Left colon (tissue), 2 donors: ENCODE data around the gene ADAP1. TPM values are rescaled to one million over a fixed set of nuclear protein-coding genes. Genes with fewer than 3 reads are reported as not detected.
"Not testable (repeated sequence)": the region's sequence is repeated elsewhere in the genome, so short reads cannot be mapped to it uniquely, and the experiment has no call there.

Experiments used
- ATAC-seq: fragments of 200-7000 bp; cut with Tn5 transposase; one replicate; pipeline ENCODE4 v1.9.1; 2020; ENCODE audit warnings: mild to moderate bottlenecking, moderate library complexity
- DNase-seq, 2 donors: peaks; one replicate each; pipeline ENCODE4 v3.0.0-alpha.2; 2020
- intact Hi-C, 2 donors: fragments of 100-400 bp; cut with DNase I in 1 of 2; cut with micrococcal nuclease in 1 of 2; formaldehyde crosslinking; loops; one replicate each; pipeline versions ENCODE4 v1.11.2 to v1.14.0; 2022; cut with DNase I, micrococcal nuclease
- total RNA-seq, 2 donors: library from RNA; stranded (reverse); fragmentation: NEBNext Ultra II Directional; extraction: Animal tissue kit (Norgen Biotek cat#: 25700); gene quantifications; one replicate each; pipeline ENCODE4 v1.2.1, GENCODE V29; 2021
- donor health status: DM: no; HTN: no; CAD: no.
- donor health status: DM: yes; HTN: yes; CAD: no.

ADAP1 gene
- total RNA-seq, 2 donors from 2014 or later = 147 to 166 TPM

DNA sequence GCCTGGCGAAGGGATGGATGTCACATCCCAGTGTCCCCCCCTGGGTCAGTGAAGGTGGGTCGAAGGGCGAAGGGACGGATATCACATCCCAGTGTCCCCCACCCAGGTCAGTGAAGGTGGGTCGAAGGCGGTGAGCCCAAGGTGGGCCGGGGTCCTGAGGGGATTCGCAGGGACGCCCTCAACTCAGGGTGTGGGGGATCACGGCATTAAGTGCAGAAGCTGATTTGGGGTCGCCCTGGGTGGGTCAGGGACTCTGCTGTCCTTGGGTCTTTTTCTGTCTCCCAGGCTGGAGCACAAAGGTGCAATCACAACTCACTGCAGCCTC, 21.9 kb downstream of the ADAP1 start:
- ATAC-seq = no peak
- intact Hi-C loops = no loop called here
- DNase-seq = peak; percentile 3 to 18

DNA sequence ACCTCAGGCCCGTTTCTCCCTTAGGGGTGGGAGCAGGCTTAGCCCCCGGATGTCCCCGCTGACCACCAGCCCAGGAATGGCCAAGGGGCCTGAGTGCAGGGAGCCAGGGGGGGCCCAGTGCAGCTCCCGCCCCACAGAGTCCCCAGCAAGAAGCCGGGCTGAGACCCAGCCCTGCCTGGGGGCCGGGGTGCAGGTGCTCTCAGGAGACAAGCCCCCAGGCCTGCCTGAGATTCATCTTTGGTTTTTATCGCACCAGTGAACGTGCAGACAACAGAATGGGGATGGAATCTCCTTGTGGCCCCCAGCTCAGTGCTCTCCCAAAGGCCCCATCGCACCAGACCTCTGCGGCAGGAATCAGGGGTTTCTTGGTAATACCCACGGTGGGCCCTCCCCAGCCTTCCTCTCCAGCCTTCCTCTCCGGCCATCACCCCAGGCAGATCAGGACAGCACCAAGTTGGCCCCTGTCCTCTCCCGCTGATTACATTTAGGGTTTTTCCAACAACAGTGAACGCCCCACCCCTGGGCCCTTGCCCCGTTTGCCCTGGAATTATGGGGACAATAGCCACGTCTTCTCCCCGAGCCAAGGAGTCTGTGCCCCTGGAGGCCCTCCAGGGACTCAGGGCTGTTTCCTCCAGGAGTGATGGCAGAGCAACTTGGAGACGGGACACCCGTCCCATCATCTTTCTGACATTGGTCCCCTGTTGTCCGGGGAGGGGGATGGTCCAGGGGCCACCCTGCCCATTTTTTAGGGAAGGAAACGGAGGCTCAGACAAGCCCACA, 22.4 kb downstream of the ADAP1 start:
- intact Hi-C loops = no loop called here
- no peak for ATAC-seq
- peak; percentile 3 to 21 for DNase-seq

DNA sequence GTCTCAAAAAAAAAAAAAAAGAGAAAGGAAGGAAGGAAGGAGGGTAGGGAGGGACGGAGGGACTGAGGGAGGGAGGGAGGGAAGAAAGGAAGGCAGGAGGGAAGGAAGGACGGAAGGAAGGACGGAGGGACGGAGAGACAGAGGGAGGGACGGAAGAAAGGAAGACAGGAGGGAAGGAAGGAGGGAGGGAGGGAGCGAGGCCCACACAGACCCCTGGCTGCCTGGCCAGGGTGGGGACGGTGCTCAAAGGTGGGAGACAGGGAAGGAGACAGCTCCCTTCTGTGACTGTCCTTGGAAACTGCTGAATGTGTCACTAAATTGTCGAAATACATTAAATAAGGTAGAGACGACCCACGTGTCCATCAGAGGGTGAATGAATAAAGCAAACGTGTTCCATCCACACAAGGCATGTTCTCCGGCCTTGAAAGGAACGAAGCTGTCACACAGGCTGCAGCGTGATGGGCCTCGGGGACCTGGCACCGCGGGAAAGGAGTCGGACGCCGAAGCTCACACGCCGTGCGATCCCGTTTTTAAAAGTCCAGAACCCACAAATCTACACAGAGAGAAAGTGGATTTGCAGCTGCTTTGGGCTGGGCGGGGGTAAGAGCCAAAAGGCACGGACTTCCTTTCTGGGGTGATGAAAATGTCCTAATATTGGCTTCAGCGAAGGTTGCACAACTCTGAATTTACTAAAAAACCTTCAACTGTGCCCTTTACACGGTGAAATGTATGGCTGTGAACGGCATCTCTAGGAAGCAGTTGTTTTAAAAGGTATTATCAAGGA, 23.3 kb downstream of the ADAP1 start:
- ATAC-seq (no peak), DNase-seq (peak; percentile 2 to 17)
- intact Hi-C loops = no loop called here

DNA sequence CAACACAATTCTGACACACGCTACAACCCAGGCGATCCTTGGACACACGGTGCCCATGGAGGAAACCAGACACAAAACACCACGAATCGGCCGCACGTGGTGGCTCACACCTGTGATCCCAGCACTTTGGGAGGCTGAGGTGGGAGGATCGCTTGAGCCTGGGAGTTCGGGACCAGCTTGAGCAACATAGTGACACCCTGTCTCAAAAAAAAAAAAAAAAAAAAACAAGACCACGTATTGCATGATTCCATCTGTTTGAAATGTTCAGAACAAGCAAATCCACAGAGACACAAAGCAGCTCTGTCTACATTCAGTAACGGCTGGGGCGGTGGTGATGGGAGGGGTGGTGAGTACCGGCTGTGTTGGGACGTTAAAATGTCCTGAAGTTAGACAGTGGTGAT, 25.2 kb downstream of the ADAP1 start:
- ATAC-seq (no peak), DNase-seq (peak in 1 of 2 donors; percentile 24)

DNA sequence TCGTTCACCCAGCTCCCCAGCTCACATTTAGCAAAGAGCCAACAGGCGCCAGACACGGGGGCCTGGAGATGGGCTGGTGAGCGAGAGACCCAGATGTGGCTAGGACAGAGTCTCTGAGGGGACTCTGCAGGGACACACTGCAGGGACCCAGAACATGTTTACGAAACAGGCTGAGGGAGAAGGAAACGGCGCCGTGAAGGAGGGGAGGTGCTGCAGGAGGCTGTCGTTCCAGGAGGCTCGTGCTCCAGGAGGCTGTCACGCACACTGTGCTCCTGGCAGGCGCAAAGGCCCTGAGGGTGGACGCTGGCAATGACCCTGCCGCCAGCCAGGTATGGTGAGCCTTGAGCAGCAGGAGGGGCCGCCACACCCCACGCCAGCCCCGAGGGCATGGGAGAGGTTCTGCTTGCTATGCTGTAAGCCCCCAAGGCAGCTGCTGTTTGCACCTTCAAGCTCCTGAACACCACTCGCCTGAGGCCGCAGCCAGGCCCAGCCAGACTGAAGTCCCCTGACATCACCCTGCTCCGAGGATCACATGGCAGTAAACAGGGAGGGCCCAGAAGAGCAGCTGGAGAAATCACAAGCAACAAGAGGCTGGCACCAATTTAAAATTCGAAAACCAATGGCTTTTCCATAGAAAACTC, 27.3 kb downstream of the ADAP1 start:
- DNase-seq (peak; percentile 61 to 69), ATAC-seq (peak; percentile 26)
- intact Hi-C loops = no loop called here

More for the DNA sequence above, 25.2 kb downstream of the ADAP1 start:
- intact Hi-C loops = no loop called here

DNA sequence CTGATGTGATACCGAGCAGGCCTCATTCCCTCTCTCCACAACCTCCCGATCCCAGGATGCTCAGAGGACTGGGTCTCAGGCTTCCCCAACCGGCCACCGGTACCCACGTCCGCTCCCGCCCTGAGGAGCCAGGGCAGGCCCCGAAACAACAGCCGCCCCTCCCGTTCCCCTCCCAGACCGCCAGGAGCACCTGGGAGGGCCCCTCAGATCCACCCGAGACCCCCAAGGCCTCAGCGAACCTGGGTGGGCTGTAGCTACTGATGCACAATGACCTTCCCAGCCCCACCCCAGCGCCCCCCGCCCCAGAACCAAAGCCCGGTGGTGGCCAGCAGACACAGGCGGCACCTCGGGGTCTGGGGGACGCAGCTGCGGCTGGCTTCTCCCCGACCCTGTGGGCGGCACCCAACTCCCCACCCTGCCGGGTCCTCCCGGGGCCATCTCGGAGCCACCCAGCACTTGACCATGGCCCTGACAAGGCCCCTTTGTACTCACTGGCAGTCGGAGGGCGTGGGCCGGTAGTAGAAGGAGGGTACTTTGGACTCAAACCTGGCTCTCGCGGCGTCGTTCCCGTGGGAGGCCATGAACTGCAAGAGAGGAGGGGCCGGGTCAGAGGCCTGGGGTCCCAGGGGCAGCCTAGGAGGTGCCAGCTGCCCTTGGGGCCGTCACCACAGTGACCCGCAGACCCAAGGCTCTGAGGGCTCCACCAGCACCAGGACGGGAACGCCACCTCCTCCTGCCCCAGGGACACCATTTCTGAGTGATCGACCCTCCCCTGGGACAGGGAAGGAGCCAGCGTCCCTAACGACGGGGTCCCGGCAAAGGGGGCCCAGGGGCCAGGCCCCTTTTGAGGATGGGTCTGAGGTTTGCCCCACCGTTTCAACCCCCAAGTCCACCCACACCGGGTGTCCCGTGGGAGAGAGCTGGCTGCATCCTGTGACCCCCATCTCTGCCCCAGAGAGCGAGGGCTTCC, 28.1 kb downstream of the ADAP1 start:
- DNase-seq = peak; percentile 88 to 94
- peak; percentile 72 for ATAC-seq
- intact Hi-C loops = no loop called here

DNA sequence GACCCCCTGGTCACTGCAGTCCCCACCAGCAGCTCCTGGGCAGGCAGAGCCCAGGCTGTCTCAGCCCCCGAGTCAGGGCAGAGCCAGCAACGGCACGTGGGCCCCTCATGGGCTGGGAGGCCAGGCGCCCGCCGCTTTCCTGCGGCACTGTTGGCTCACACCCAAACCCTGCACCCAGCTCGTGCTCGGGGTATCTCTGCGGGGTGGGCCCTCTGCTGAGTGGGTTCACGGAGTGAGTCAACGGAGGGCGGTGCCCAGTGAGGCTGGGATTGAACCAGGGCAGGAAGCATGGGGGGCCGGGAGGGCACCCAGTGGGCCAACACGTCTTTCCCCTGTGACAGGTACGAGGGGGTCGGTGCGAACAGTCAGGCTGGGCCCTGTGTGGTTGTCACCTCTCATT, 28.9 kb downstream of the ADAP1 start:
- intact Hi-C loops = no loop called here
- DNase-seq = peak; percentile 80 to 89
- ATAC-seq = peak; percentile 26

DNA sequence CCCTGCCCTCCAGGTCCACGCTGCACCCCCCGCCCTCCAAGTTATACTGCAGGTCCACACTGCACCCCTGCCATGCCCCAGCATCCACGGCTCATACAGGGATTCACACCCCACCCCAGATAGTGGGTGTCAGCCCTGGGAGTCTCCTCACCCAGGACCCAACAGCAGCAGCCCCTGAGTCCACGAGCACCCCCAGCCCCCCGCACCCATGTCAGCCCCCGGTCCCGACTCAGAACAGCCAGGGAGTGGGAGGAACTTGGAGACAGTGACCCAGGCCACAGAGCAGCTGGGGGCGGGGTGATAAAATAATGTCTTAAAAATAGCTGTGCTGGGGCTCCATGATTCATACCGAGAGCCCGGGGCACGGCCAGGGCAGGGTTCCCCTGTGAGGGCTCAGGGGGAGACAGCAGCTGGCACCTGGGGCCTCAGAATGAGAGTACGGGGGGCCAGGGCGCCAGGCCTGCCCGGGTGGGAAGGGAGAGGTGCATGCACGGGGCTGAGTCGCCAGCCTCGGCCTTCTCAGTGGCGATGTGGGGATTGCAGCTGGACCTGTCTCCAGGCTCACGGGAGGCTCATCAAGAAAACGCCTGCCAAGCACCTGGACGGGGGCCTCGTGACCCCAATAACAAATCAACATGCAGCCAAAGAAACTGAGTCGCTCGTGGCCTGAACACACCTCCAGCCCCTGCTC, 29.8 kb downstream of the ADAP1 start:
- ATAC-seq (no peak), DNase-seq (peak; percentile 46 to 53)
- intact Hi-C loops = no loop called here

DNA sequence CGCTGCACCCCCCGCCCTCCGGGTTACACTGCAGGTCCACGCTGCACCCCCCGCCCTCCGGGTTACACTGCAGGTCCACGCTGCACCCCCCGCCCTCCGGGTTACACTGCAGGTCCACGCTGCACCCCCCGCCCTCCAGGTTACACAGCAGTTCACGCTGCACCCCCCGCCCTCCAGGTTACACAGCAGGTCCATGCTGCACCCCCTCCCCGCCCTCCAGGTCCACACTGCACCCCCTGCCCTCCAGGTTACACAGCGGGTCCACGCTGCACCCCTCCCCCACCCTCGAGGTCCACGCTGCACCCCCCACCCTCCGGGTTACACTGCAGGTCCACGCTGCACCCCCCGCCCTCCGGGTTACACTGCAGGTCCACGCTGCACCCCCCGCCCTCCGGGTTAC, 30.4 kb downstream of the ADAP1 start:
- DNase-seq = peak; percentile 25 to 53
- intact Hi-C loops, ATAC-seq: not testable (repeated sequence)

DNA sequence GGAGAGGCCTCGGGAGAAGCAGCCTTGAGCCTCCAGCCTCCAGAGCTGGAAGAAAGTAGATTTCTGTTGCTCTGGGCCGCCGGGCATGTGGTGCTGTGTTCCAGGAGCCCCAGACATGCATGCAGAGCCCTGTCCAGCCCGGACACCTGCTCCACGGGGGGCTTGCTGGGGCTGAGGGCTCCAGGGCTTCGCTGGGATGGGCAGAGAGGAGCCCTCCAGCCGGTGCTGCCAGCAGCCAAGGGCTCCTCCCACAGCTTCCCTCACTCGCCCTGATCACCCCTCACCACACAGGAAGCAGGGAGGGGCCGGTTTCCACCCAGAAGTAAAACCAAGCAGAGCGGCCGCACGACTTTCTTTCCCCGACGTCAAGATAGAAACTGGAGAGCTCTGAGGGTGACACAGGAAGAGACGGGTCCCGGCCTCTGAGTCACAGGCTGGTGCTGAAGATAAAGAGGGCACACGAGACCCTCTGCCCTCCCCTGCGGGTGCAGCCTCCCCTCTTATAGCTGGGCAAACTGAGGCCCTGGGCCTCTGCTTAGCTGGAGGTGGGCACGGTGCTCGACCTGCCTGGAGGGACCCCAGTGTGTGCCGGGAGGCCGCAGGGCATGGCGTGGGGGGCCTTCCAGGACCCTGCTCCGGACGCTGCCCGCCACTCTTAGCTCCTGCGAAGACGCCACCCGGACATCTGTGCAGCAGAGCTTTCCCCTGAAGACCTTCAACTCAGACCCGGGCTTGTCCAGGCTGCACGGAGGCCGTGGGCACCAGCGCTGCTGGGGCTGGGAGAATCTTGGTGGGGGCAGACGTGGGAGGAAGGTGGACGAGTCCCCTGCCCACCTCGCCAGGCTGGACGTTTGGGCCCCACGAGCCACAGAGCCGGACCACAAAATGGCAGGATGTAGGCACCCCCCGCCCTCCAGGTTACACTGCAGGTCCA, 31.1 kb downstream of the ADAP1 start:
- intact Hi-C loops = no loop called here
- peak; percentile 92 to 94 for DNase-seq
- peak; percentile 52 for ATAC-seq

DNA sequence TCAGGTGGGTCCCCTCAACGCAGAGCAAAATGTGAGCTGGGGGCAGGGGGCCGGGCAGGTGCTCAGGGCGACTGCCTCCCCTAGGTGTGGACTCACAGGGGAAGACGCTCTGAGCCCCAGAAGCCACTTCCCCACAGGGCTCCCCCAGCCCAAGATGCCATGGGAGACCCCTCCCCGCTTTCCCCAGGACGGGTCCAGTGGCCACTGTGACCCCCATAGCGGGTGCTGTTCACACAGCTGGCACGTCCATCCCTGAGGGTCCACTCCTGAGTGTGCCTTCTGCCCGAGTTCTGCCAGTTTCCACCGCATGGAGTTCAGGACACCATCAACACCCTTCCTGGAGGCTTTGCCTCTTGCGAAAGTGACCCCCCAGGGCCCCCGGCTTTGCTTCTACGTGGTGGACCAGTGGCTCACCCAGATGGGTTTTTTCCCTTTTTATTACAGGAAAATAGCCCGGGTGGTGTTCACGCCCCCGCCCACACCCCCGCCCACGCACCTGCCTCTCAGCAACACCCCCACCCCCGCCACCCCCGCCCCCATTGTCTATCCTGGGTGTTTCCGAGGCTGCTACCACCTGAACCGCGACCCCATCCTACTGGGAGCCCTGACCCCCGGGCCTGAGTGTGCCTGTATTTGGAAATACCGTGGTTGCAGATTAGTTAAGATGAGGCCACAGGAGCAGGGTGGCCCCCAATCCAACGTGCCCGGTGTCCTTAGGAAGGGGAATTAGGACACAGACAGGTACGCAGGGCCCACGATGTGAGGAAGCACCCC, 32.0 kb downstream of the ADAP1 start:
- intact Hi-C loops = no loop called here
- DNase-seq (peak; percentile 27 to 53), ATAC-seq (no peak)

DNA sequence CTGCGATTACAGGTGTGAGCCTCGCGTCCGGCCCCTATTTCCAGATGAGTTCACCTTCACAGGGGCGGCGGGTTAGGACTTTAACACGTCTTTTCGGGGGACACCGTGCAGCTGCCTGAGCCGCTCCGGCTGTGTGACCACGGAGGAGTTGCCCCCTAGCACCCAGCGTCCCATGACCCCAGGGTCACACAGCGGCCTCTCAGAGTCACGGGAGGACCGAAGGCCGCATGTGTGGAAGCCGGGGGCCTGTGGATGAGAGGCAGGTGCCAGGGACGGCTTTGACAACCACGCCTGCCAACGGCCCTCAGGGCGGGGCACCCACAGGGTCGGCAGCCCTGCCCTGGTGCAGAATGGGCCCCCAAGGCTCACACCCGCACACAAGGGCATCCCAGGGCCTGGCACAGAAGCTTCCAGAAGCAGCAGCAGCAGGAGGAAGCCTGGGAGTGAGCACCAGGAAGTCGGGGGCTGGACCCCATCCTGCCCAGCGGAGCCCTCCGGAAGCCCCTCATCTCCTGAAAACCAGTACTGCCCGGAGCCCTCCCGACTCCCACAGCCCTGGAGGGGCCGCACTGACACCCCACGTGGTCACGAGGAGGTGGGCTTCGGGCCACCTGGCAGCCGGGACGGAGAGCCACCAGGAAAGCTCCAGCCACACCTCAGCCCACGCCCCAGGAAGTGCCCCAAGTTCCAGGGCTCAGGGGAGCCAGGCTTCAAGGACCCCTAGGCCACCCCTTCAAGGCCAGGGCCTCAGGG, 32.7 kb downstream of the ADAP1 start:
- ATAC-seq (peak; percentile 7), DNase-seq (peak; percentile 57 to 69)
- intact Hi-C loops = no loop called here

DNA sequence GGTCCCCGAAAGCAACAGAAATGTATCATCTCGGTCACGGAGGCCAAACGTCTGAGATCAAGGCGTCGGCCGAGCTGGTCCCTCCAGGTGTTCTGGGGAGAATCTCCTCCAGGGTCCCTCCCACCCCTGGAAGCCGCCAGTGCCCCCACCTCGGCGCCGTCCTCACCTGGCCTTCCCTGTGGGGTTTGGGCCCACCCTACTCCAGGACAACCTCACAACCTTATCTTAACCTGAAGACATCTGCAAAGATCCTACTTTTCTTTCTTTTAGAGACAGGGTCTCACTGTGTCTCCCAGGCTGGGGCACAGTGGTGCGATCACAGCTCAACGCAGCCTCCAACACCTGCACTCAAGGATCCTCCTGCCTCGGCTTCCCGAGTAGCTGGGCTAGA, 33.4 kb downstream of the ADAP1 start:
- intact Hi-C loops = no loop called here
- DNase-seq (no peak), ATAC-seq (no peak)

DNA sequence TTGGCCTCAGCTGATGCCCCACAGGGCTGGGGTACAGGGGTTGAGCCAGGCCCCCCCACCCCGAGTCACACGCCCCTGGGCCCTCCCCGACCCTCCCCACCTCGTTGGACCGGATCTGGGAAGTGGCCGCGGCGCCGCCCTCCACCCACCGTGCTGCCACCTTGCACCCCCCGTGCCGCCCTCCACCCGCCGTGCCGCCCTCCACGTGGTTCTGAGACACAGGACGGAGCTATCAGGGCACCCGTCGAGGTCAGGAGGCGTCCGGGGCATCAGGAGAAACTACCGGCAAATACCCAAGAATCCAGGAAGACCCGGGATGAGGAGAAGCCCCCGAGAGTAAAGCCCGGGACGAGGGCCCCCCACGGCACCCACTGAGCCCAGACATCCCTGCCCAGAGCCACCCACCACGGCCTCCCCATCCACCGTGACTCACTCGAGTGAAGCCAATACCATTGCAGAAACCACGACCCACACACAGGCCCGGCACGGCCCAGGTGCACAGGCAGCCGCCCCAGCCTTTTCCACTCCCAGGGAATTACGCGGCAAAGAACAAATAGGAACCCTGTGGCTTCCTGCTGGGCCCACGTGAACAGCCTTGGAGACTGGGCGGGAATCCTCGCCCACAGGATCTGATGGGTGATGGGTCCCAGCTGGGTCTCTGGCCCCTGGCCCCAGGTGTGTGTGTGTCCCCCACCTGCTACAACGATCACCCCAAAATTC, 34.0 kb downstream of the ADAP1 start:
- DNase-seq = peak; percentile 57 to 72
- intact Hi-C loops = no loop called here
- ATAC-seq = peak; percentile 61

DNA sequence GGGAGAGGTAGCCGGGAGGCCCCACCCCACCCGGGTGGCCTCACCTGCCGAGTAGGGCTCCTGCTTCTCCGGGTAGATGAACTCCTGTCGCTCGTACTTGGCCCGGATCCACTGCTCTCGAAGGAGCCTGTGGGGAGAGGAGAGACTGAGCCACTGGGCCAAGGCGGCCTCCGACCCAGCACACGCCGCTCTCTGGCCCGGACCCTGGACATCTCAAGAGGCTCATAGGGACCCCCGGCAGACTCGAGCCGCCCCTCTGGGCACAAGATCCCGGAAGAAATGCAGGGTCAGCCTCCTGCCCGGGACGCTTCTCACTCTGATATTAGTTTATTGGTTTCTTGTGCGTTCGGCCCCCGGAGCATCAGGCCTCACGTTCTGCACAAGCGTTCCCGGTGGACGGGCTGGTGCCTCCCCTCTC, 34.5 kb downstream of the ADAP1 start:
- peak; percentile 75 to 77 for DNase-seq
- ATAC-seq = peak; percentile 39
- intact Hi-C loops = no loop called here
